ENCODE measurements around the gene PRSS36. TPM values are rescaled to one million over a fixed set of nuclear protein-coding genes. Genes with fewer than 3 reads are reported as not detected.

PRSS36 gene
- total RNA-seq, 1 experiment from 2014 or later = 0.41 TPM

GRCh38 chr16:31134091-31134571, 15.7 kb downstream of the PRSS36 start:
- intact Hi-C loops (cut with micrococcal nuclease; ENCODE audit: unreplicated experiment) = no loop called here
- DNase-seq (ENCODE audit: low spot score) = no peak
- Histone ChIP-seq H3K4me1 (ENCODE audit: insufficient read depth, low read length, poor library complexity, severe bottlenecking) (no peaks in the 10 kb centered on the region), H3K36me3 (ENCODE audit: insufficient read depth, low read length, poor library complexity, severe bottlenecking) (peaks cover 8% of the 10 kb centered on the region), H3K27me3 (replicated peaks; ENCODE audit: insufficient read depth, low read depth, low read length, poor library complexity) (no peaks in the 10 kb centered on the region), H3K9me3 (ENCODE audit: low read depth, low read length, poor library complexity, severe bottlenecking) (no peaks in the 10 kb centered on the region), H3K4me3 (ENCODE audit: low read depth, low read length, poor library complexity, severe bottlenecking) (no peak overlapping the region), H3K27ac (ENCODE audit: low read depth, low read length, poor library complexity, severe bottlenecking) (no peak overlapping the region)
- TF ChIP-seq, protein P1, sequence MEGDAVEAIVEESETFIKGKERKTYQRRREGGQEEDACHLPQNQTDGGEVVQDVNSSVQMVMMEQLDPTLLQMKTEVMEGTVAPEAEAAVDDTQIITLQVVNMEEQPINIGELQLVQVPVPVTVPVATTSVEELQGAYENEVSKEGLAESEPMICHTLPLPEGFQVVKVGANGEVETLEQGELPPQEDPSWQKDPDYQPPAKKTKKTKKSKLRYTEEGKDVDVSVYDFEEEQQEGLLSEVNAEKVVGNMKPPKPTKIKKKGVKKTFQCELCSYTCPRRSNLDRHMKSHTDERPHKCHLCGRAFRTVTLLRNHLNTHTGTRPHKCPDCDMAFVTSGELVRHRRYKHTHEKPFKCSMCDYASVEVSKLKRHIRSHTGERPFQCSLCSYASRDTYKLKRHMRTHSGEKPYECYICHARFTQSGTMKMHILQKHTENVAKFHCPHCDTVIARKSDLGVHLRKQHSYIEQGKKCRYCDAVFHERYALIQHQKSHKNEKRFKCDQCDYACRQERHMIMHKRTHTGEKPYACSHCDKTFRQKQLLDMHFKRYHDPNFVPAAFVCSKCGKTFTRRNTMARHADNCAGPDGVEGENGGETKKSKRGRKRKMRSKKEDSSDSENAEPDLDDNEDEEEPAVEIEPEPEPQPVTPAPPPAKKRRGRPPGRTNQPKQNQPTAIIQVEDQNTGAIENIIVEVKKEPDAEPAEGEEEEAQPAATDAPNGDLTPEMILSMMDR (conservative IDR thresholded peaks at IDR 0.05; ENCODE audit: low read depth, low read length) = no peak
- no TSS peak for BruUV-seq (replicated peaks)
- ChIA-PET CTCF (no interaction called here), POLR2A (ENCODE audit: low non-redundant PET) (no interaction called here)

GRCh38 chr16:31133046-31133501, 16.8 kb downstream of the PRSS36 start:
- Histone ChIP-seq H3K27ac (ENCODE audit: low read depth, low read length, poor library complexity, severe bottlenecking) (no peak overlapping the region), H3K36me3 (ENCODE audit: insufficient read depth, low read length, poor library complexity, severe bottlenecking) (peaks cover 8% of the 10 kb centered on the region), H3K4me3 (ENCODE audit: low read depth, low read length, poor library complexity, severe bottlenecking) (no peak overlapping the region), H3K9me3 (ENCODE audit: low read depth, low read length, poor library complexity, severe bottlenecking) (no peaks in the 10 kb centered on the region), H3K27me3 (replicated peaks; ENCODE audit: insufficient read depth, low read depth, low read length, poor library complexity) (no peaks in the 10 kb centered on the region), H3K4me1 (ENCODE audit: insufficient read depth, low read length, poor library complexity, severe bottlenecking) (no peaks in the 10 kb centered on the region)
- BruUV-seq (replicated peaks) = no TSS peak
- CTCF ChIA-PET = no interaction called here
- no peak for TF ChIP-seq EZH2 (IDR thresholded peaks at IDR 0.05; ENCODE audit: borderline replicate concordance, low read depth, low read length, poor library complexity, severe bottlenecking)
- TF ChIP-seq, protein P1 (conservative IDR thresholded peaks at IDR 0.05; ENCODE audit: low read depth, low read length) = no peak
- no peak for DNase-seq (ENCODE audit: low spot score)
- POLR2A ChIA-PET (ENCODE audit: low non-redundant PET) = no interaction called here
- intact Hi-C loops (cut with micrococcal nuclease; ENCODE audit: unreplicated experiment) = no loop called here

GRCh38 chr16:31132303-31132979, 17.4 kb downstream of the PRSS36 start:
- POLR2A ChIA-PET (ENCODE audit: low non-redundant PET) = no interaction called here

More at GRCh38 chr16:31132303-31132979, 17.4 kb downstream of the PRSS36 start:
- no peaks in the 10 kb centered on the region for H3K9me3 ChIP-seq (ENCODE audit: low read depth, low read length, poor library complexity, severe bottlenecking)
- no peak overlapping the region for H3K27ac ChIP-seq (ENCODE audit: low read depth, low read length, poor library complexity, severe bottlenecking)
- intact Hi-C loops (cut with micrococcal nuclease; ENCODE audit: unreplicated experiment) = no loop called here
- DNase-seq (ENCODE audit: low spot score) = no peak
- H3K36me3 ChIP-seq (ENCODE audit: insufficient read depth, low read length, poor library complexity, severe bottlenecking) = peaks cover 8% of the 10 kb centered on the region
- no peak overlapping the region for H3K4me3 ChIP-seq (ENCODE audit: low read depth, low read length, poor library complexity, severe bottlenecking)
- no TSS peak for BruUV-seq (replicated peaks)
- H3K27me3 ChIP-seq (replicated peaks; ENCODE audit: insufficient read depth, low read depth, low read length, poor library complexity) = no peaks in the 10 kb centered on the region
- CTCF ChIA-PET = no interaction called here
- TF ChIP-seq, protein P1 (conservative IDR thresholded peaks at IDR 0.05; ENCODE audit: low read depth, low read length) = no peak
- H3K4me1 ChIP-seq (ENCODE audit: insufficient read depth, low read length, poor library complexity, severe bottlenecking) = no peaks in the 10 kb centered on the region

All from A673 (cell line).